Aorta (tissue), 5 donors: ENCODE results near the gene ABHD12. TPM values are rescaled to one million over a fixed set of nuclear protein-coding genes. Genes with fewer than 3 reads are reported as not detected.

ENCODE experiments used
- ATAC-seq: fragments of 200-7000 bp; cut with Tn5 transposase; one replicate; pipeline ENCODE4 v1.9.1; 2022; ENCODE audit warnings: moderate library complexity; ENCODE audit not compliant: low FRiP score
- DNase-seq, 2 donors: peaks; one replicate each; pipeline ENCODE4 v3.0.0-alpha.2; 2020
- H3K27ac ChIP-seq, 2 donors: one replicate each; pipeline ENCODE4 v1.5.1; 2013; ENCODE audit warnings: low read length in 2 of 2, mild to moderate bottlenecking in 2 of 2, moderate library complexity in 2 of 2, control low read depth in 1 of 2, inconsistent platforms in 1 of 2, low read depth in 1 of 2
- H3K27me3 ChIP-seq, 2 donors: one replicate each; pipeline ENCODE4 v1.6.1; 2013; ENCODE audit warnings: control low read depth in 1 of 2, low read length in 1 of 2, mild to moderate bottlenecking in 1 of 2, moderate library complexity in 1 of 2; ENCODE audit not compliant: insufficient read depth in 2 of 2, control insufficient read depth in 1 of 2
- H3K36me3 ChIP-seq, 2 donors: one replicate each; pipeline ENCODE4 v1.6.1; 2013; ENCODE audit warnings: control low read depth in 1 of 2, low read length in 1 of 2, mild to moderate bottlenecking in 1 of 2; ENCODE audit not compliant: insufficient read depth in 2 of 2, control insufficient read depth in 1 of 2
- H3K4me1 ChIP-seq, 2 donors: one replicate each; pipeline ENCODE4 v1.6.1; 2013; ENCODE audit warnings: low read length in 2 of 2, control low read depth in 1 of 2, mild to moderate bottlenecking in 1 of 2, moderate library complexity in 1 of 2; ENCODE audit not compliant: insufficient read depth in 2 of 2, control insufficient read depth in 1 of 2
- H3K4me3 ChIP-seq, 2 donors: one replicate each; pipeline ENCODE4 v1.5.1; 2013; ENCODE audit warnings: low read length in 2 of 2, control low read depth in 1 of 2, mild to moderate bottlenecking in 1 of 2
- H3K9me3 ChIP-seq: one replicate; pipeline ENCODE4 v1.6.1; 2013; ENCODE audit warnings: mild to moderate bottlenecking, low read length; ENCODE audit not compliant: control insufficient read depth
- WGBS, 2 donors: extraction: QIAGEN DNeasy Blood & Tissue Kit; methylation state at CpG; one replicate each; pipeline ENCODE4 v1.1.7; 2013; 5-methylcytosine and 5-hydroxymethylcytosine counted together
- intact Hi-C, 2 donors: fragments of 100-400 bp; cut with DNase I; formaldehyde crosslinking; loops; one replicate each; pipeline versions ENCODE4 v1.14.2 to v1.15.0; 2022
- polyA plus RNA-seq, 2 donors: library from polyadenylated mRNA; stranded (reverse); fragments of 200-250 nt; gene quantifications; one replicate each; pipeline ENCODE4 v1.2.3, GENCODE V29; 2013
- total RNA-seq, 2 donors: library from RNA; stranded (reverse); fragmentation: NEBNext Ultra II Directional; extraction: Animal tissue kit (Norgen Biotek cat#: 25700); gene quantifications; one replicate each; pipeline ENCODE4 v1.2.1, GENCODE V29; 2021
- donor health status: healthy with polysubstance abuse.
- donor health status: Bipolar disorder and iron deficiency.
- donor health status: DM: no; HTN: no; CAD: no.
- donor health status: DM: no; HTN: no; CAD: no.
- donor health status: DM: yes; HTN: yes; CAD: no.

The ABHD12 gene
- total and polyA plus RNA-seq, 4 donors, result 26.2 to 32.3 (median 29.1) TPM

DNA sequence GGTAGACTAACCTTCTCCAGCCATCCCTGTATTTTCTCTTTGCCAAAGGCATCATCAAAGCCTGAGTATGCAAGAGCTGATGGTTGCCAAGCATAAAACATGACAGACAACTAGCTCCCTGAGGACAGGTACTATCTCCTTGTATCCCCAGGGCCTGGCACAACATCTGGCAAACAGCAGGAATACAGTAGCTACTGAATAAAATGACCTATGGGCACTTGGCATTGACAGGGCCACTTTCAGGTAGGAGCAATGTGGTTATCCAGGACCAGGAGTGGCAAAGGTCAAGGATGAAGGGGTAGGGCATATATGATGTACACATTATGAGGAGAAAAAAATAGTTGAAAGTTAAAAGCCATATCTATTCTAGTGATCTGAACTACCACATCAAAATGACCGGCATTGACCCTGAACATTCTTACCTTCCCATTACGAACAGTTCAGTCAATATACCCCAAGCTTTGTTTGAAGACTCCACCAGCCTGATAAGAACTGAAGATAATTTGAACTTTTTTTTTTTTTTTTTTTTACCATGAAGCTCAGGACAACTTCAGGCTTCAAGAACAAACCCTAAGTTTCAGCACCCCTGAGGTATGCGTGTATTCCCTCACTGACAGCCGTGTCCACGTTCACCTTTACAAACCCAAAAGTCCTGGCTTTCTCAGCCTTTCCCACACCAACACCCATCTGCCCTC lies 12.3 kb downstream of the ABHD12 start:
- peaks cover 0 to 3% of the 10 kb centered on the region in 2 donors for H3K36me3 ChIP-seq
- intact Hi-C loops, result no loop called here
- H3K4me3 ChIP-seq, result no peak overlapping the region
- no peaks in the 10 kb centered on the region for H3K27me3 ChIP-seq
- H3K4me1 ChIP-seq, result no peaks in the 10 kb centered on the region
- no peak for ATAC-seq
- no peak overlapping the region for H3K27ac ChIP-seq
- H3K9me3 ChIP-seq, result no peaks in the 10 kb centered on the region
- DNase-seq, result no peak
- 98% methylated on average over 5 of the region's 5 CpGs for WGBS, 2 donors

DNA sequence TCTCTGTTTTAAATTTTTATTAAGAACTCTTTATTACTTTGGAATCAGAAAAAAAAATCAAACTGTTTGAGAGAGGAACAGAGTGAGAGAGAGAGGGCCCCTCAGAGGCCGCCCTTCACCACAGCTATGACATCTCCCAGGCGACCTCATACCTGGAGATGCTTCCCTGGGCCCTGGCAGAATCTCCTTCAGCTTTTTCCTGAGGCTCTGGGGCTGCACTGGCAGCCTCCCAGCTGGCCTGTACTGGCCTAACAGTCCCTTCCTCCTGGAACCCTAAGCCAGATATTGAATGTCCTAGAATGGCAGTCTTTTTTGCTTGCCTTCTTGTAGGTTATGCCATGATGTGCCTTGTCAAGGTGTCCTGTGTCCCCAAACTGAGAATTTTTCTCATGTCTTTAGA lies 13.7 kb downstream of the ABHD12 start:
- no peak for ATAC-seq
- Histone ChIP-seq H3K36me3 (no peaks in the 10 kb centered on the region), H3K9me3 (no peaks in the 10 kb centered on the region), H3K27ac (no peak overlapping the region), H3K27me3 (no peaks in the 10 kb centered on the region), H3K4me1 (no peaks in the 10 kb centered on the region), H3K4me3 (no peak overlapping the region)
- 87% methylated on average over 2 of the region's 2 CpGs for WGBS, 2 donors
- intact Hi-C loops, result no loop called here
- no peak for DNase-seq

DNA sequence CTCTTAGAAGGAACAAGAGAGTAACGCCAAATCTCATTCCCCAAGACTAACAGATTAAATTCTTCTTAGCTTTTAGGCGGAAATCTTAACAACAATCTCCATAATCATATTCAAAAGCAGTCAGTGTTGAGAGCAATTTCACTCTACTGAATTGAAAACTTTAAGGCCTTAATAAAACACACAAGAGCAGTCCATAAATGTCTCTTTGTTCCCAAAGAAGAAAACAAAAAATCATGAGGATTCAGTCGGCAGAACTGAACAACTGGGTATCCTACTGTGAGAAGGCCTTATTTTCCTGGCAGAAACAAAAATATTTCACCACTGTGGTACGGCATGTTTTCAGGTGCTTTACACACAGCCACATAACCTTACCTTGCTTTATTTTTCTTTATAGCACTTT lies 14.4 kb downstream of the ABHD12 start:
- no peak for DNase-seq
- ATAC-seq, result no peak
- Histone ChIP-seq H3K27me3 (no peaks in the 10 kb centered on the region), H3K36me3 (no peaks in the 10 kb centered on the region), H3K9me3 (no peaks in the 10 kb centered on the region), H3K4me3 (no peak overlapping the region), H3K4me1 (no peaks in the 10 kb centered on the region), H3K27ac (no peak overlapping the region)
- 92 to 93% methylated on average over 4 of the region's 4 CpGs for WGBS, 2 donors
- intact Hi-C loops, result no loop called here

DNA sequence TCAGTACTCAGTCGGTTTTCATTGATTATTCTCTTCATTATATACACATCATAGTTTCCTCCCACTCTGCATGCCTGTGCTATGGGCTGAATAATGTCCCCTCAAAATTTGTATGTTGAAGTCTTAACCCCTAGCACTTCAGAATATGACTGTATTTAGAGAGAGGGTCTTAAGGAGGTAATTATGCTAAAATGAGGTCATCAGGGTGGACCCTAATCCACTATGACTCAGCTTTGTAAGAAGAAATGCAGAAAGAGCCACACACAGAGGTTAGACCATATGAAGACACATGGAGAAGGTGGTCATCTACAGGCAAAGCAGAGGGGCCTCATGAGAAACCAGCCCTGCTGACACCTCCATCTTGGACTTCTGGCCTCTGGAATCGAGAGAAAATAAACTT lies 15.8 kb downstream of the ABHD12 start:
- no peak for DNase-seq
- intact Hi-C loops, result no loop called here
- no peak overlapping the region for H3K4me3 ChIP-seq
- no peak for ATAC-seq
- H3K4me1 ChIP-seq, result no peaks in the 10 kb centered on the region
- no peaks in the 10 kb centered on the region for H3K9me3 ChIP-seq
- H3K36me3 ChIP-seq, result no peaks in the 10 kb centered on the region
- no peak overlapping the region for H3K27ac ChIP-seq
- WGBS, 2 donors, result 92 to 94% methylated on average over 2 of the region's 2 CpGs
- no peaks in the 10 kb centered on the region for H3K27me3 ChIP-seq

DNA sequence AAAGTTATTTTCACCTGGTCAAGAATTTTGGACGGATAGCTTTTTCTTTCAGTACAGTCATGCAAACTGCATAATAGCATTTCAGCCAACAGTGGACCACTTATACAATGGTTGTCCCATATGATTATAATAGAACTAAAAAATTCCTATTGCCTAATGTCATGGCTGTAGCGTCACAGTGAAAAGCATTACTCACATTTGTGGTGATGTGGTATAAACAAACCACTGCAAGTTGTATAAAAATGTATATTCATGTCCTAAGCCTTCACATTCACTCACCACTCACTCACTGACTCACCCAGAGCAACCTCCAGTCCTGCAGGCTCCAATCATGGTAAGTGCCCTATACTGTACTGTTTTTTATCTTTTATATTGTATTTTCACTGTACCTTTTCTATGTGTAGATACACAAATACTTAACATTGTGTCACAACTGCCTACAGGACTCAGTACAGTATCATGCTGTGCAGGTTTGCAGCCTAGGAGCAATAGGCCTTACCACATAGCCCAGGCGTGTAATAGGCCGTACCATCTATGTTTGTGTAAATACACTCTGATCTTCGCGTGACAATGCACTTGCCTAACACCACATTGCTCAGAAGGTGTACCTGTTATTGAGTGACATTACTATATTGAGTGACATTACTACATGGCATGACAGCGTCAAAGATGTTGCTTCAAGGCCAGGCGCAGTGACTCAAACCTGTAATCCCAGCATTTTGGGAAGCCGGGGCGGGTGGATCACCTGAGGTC lies 17.9 kb downstream of the ABHD12 start:
- H3K4me1 ChIP-seq, result no peaks in the 10 kb centered on the region
- intact Hi-C loops, result no loop called here
- no peak overlapping the region for H3K4me3 ChIP-seq
- H3K27me3 ChIP-seq, result no peaks in the 10 kb centered on the region
- 96 to 97% methylated on average over 10 of the region's 10 CpGs for WGBS, 2 donors
- H3K27ac ChIP-seq, result no peak overlapping the region
- H3K9me3 ChIP-seq, result no peaks in the 10 kb centered on the region
- H3K36me3 ChIP-seq, result no peaks in the 10 kb centered on the region
- ATAC-seq, result no peak
- no peak for DNase-seq

DNA sequence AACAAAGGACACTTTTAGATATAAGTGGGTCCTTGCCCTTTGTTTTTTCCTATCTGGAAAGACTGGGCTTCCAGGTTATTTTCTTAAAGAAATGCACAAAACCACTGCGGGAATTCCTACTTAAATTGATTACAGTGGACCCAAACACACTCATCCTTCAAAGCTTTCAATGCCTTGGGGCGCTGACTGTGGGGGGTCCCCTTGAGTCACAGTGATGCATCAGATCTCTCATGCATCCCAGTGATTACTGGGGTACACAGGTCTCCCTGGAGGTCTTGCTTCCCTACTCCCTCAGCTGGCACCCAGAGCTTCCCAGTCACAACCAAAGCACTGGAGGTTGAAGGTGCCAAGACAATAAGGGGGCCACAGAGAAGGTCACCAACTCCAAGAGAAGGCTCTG lies 20.7 kb downstream of the ABHD12 start:
- no peak for DNase-seq
- no peak overlapping the region for H3K27ac ChIP-seq
- H3K4me1 ChIP-seq, result no peaks in the 10 kb centered on the region
- ATAC-seq, result no peak
- H3K36me3 ChIP-seq, result no peaks in the 10 kb centered on the region
- H3K4me3 ChIP-seq, result no peak overlapping the region
- H3K27me3 ChIP-seq, result no peaks in the 10 kb centered on the region
- intact Hi-C loops, result no loop called here
- 88 to 89% methylated on average over 2 of the region's 2 CpGs for WGBS, 2 donors
- H3K9me3 ChIP-seq, result no peaks in the 10 kb centered on the region

DNA sequence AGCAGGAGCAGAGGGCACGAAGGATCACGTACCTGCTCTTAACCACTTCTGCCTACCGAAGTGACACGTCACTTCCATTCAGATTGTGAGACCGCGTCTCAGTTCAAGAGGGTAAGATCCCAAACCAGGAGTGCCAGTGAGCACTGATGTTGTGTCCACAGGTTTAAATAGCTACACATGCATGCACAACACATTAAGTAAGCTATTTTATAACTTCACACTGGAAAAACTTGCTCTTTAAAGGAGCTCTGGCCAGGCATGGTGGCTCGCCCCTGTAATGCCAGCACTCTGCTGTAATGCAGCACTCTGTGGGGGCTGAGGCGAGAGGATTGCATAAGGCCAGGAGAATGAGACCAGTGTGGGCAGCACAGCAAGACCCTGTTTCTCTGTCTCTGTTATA lies 21.1 kb downstream of the ABHD12 start:
- DNase-seq (no peak), ATAC-seq (no peak)
- no peaks in the 10 kb centered on the region for H3K36me3 ChIP-seq
- no peaks in the 10 kb centered on the region for H3K4me1 ChIP-seq
- H3K4me3 ChIP-seq, result no peak overlapping the region
- H3K27me3 ChIP-seq, result no peaks in the 10 kb centered on the region
- intact Hi-C loops, result no loop called here
- no peak overlapping the region for H3K27ac ChIP-seq
- H3K9me3 ChIP-seq, result no peaks in the 10 kb centered on the region
- WGBS, 2 donors, result 91 to 93% methylated on average over 8 of the region's 8 CpGs

DNA sequence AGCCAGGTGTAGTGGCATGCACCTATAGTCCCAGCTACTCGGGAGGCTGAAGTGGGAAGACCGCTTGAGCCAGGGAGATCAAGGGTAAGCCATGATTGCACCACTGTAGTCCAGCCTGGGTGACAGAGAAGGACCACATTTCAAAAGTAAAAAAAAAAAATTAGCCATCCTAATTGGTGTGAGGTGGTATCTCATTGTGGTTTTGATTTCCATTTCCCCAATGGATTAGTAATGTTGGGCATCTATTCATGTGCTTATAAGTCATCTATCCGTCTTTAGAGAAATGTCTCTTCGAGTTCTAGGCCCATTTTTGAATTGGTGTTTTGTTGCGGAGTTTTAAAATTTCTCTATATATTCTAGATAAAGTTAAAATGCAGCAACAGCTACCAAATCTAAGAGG lies 21.7 kb downstream of the ABHD12 start:
- Histone ChIP-seq H3K9me3 (no peaks in the 10 kb centered on the region), H3K4me1 (no peaks in the 10 kb centered on the region), H3K4me3 (no peak overlapping the region), H3K36me3 (no peaks in the 10 kb centered on the region), H3K27ac (no peak overlapping the region), H3K27me3 (no peaks in the 10 kb centered on the region)
- WGBS, 2 donors, result 96 to 99% methylated on average over 5 of the region's 5 CpGs
- intact Hi-C loops, result no loop called here
- ATAC-seq, result no peak
- no peak for DNase-seq

DNA sequence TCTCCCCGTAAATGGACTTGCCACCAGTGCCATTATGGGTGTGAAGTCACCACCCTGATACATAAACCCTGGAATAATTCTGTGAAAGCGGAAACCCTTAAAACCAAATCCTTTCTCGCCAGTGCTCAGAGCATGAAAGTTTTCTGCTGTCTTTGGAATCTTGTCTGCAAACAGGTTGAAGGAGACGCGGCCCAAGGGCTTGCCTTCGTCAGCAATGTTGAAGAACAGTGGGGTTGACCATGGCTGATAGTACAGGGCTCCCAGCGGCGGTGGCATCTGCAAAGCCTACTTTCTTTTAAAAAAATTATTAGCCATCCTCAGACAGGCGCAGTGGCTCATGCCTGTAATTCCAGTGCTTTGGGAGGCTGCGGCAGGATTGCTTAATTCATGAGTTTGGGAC lies 22.1 kb downstream of the ABHD12 start:
- Histone ChIP-seq H3K9me3 (no peaks in the 10 kb centered on the region), H3K4me1 (no peaks in the 10 kb centered on the region), H3K27me3 (no peaks in the 10 kb centered on the region), H3K27ac (no peak overlapping the region), H3K4me3 (no peak overlapping the region), H3K36me3 (no peaks in the 10 kb centered on the region)
- 98 to 99% methylated on average over 10 of the region's 10 CpGs for WGBS, 2 donors
- DNase-seq (no peak), ATAC-seq (no peak)
- intact Hi-C loops, result no loop called here
